SK-N-SH (cell line): Measurements from ENCODE around the gene MIPOL1. TPM values are rescaled to one million over a fixed set of nuclear protein-coding genes. Genes with fewer than 3 reads are reported as not detected.

Experiments used
- CTCF ChIA-PET: fragments of 300-600, 350-600 bp; formaldehyde crosslinking; extraction: SDS; loops from one replicate; lab custom pipeline; 2021; lab: Yijun Ruan, JAX
- POLR2A ChIA-PET: fragments of 350-600 bp; sonication (Branson Sonifier 250); formaldehyde crosslinking; extraction: SDS; loops from one replicate; lab custom pipeline; 2020; ENCODE audit warnings: antibody characterized with exemption, inconsistent platforms; lab: Yijun Ruan, JAX
- DNase-seq: peaks from one replicate; pipeline ENCODE4 v3.0.0; 2012
- H2AFZ ChIP-seq: fragments of 200-600 bp; sonication (generic); 2 replicates; pipeline ENCODE4 v1.8.1; 2016; ENCODE audit warnings: antibody characterized with exemption, mild to moderate bottlenecking, low read depth
- H3F3A ChIP-seq: fragments of 200-600 bp; sonication (generic); replicated peaks from 2 replicates; pipeline ENCODE3; 2016; ENCODE audit warnings: antibody characterized with exemption, mild to moderate bottlenecking; ENCODE audit not compliant: insufficient read depth
- H3K27ac ChIP-seq, 2 experiments: fragments of 200-500 bp in 1 of 2; fragments of 200-600 bp in 1 of 2; sonication (Bioruptor generic) in 1 of 2; sonication (generic), shearing (Covaris generic) in 1 of 2; 2 replicates each; pipeline versions ENCODE4 v1.5.1 to v1.6.1; 2014 to 2016; ENCODE audit warnings: low read depth in 2 of 2, inconsistent platforms in 1 of 2, low read length in 1 of 2, mild to moderate bottlenecking in 1 of 2, mixed read lengths in 1 of 2
- H3K27me3 ChIP-seq: fragments of 200-600 bp; sonication (generic), shearing (Covaris generic); 2 replicates; pipeline ENCODE4 v1.6.1; 2016; ENCODE audit warnings: mixed run types; ENCODE audit not compliant: insufficient read depth
- H3K36me3 ChIP-seq, 2 experiments: fragments of 200-500 bp in 1 of 2; fragments of 200-600 bp in 1 of 2; sonication (Bioruptor generic) in 1 of 2; sonication (generic) in 1 of 2; replicated peaks in 1 of 2; 2 replicates each; pipeline versions ENCODE3 to v1.5.1; 2014 to 2016; ENCODE audit warnings: low read length in 1 of 2, mild to moderate bottlenecking in 1 of 2; ENCODE audit not compliant: insufficient read depth in 2 of 2, control insufficient read depth in 1 of 2
- H3K4me1 ChIP-seq, 2 experiments: fragments of 200-500 bp in 1 of 2; fragments of 200-600 bp in 1 of 2; sonication (Bioruptor generic) in 1 of 2; sonication (generic), shearing (Covaris generic) in 1 of 2; 2 replicates each; pipeline versions ENCODE4 v1.5.1 to v1.6.1; 2014 to 2016; ENCODE audit warnings: low read depth in 1 of 2, low read length in 1 of 2, mixed run types in 1 of 2; ENCODE audit not compliant: insufficient read depth in 2 of 2, control insufficient read depth in 1 of 2
- H3K4me2 ChIP-seq: fragments of 200-600 bp; sonication (generic), shearing (Covaris generic); 2 replicates; pipeline ENCODE4 v1.6.1; 2017; ENCODE audit warnings: mixed run types
- H3K4me3 ChIP-seq, 2 experiments: fragments of 200-500 bp in 1 of 2; fragments of 200-600 bp in 1 of 2; sonication (Bioruptor generic) in 1 of 2; sonication (generic), shearing (Covaris generic) in 1 of 2; 2 replicates each; pipeline versions ENCODE4 v1.5.1 to v1.8.1; 2014 to 2016; ENCODE audit warnings: low read depth in 2 of 2, inconsistent platforms in 1 of 2, low read length in 1 of 2, mild to moderate bottlenecking in 1 of 2, mixed read lengths in 1 of 2, moderate library complexity in 1 of 2
- H3K79me2 ChIP-seq: fragments of 200-600 bp; sonication (generic); 2 replicates; pipeline ENCODE4 v1.8.1; 2017; ENCODE audit warnings: mild to moderate bottlenecking; ENCODE audit not compliant: insufficient read depth
- H3K9ac ChIP-seq: fragments of 200-600 bp; sonication (generic); 2 replicates; pipeline ENCODE4 v1.6.1; 2017; ENCODE audit warnings: mixed run types
- H3K9me2 ChIP-seq: fragments of 200-600 bp; sonication (generic); 2 replicates; pipeline ENCODE4 v1.6.1; 2017; ENCODE audit warnings: mixed run types
- H3K9me3 ChIP-seq: fragments of 200-600 bp; sonication (generic); 2 replicates; pipeline ENCODE4 v1.6.1; 2017; ENCODE audit warnings: mixed run types, mild to moderate bottlenecking, moderate library complexity
- H4K20me1 ChIP-seq: fragments of 200-600 bp; sonication (generic); 2 replicates; pipeline ENCODE4 v1.6.1; 2017; ENCODE audit warnings: mild to moderate bottlenecking, mixed run types; ENCODE audit not compliant: insufficient read depth
- ELF1 ChIP-seq: IDR thresholded peaks from 2 replicates; pipeline ENCODE4 v1.4.0; 2012
- EP300 ChIP-seq, 2 experiments: IDR thresholded peaks; 2 replicates each; pipeline versions ENCODE4 v1.4.0 to v1.6.1; 2012; ENCODE audit warnings: borderline replicate concordance in 1 of 2, low read depth in 1 of 2, low read length in 1 of 2
- GABPA ChIP-seq: IDR thresholded peaks from 2 replicates; pipeline ENCODE4 v1.4.0; 2012; ENCODE audit warnings: low read depth, mild to moderate bottlenecking
- GATA2 ChIP-seq: sonication (generic); formaldehyde crosslinking; IDR thresholded peaks from 2 replicates; pipeline ENCODE4 v1.5.0; 2020; ENCODE audit warnings: mild to moderate bottlenecking, missing genetic modification reagents
- MEF2A ChIP-seq: IDR thresholded peaks from 2 replicates; pipeline ENCODE4 v1.4.0; 2012; ENCODE audit warnings: low read depth, borderline replicate concordance
- MXI1 ChIP-seq: IDR thresholded peaks from 2 replicates; pipeline ENCODE4 v1.6.1; 2012; ENCODE audit warnings: mild to moderate bottlenecking, low read depth, low read length, improper control_type of control experiment
- NRF1 ChIP-seq: IDR thresholded peaks from 2 replicates; pipeline ENCODE4 v1.6.1; 2012; ENCODE audit warnings: low read depth, mild to moderate bottlenecking, low read length
- POLR2AphosphoS5 ChIP-seq: IDR thresholded peaks from 2 replicates; pipeline ENCODE4 v1.6.1; 2012; ENCODE audit warnings: low read depth, low read length
- RAD21 ChIP-seq: IDR thresholded peaks from 2 replicates; pipeline ENCODE4 v1.6.1; 2012; ENCODE audit warnings: mild to moderate bottlenecking, low read length
- SIN3A ChIP-seq: IDR thresholded peaks from 2 replicates; pipeline ENCODE4 v1.6.1; 2012; ENCODE audit warnings: low read depth, mild to moderate bottlenecking, low read length, moderate library complexity, borderline replicate concordance
- SMC3 ChIP-seq: IDR thresholded peaks from 2 replicates; pipeline ENCODE4 v1.6.1; 2012; ENCODE audit warnings: low read depth, low read length, improper control_type of control experiment
- TAF1 ChIP-seq: IDR thresholded peaks from 2 replicates; pipeline ENCODE4 v1.6.1; 2012; ENCODE audit warnings: low read depth, mild to moderate bottlenecking, low read length, moderate library complexity, borderline replicate concordance
- TCF12 ChIP-seq: IDR thresholded peaks from 2 replicates; pipeline ENCODE4 v1.4.0; 2012
- TEAD4 ChIP-seq: IDR thresholded peaks from 2 replicates; pipeline ENCODE4 v1.4.0; 2012; ENCODE audit warnings: mild to moderate bottlenecking, borderline replicate concordance; ENCODE audit not compliant: insufficient read depth
- YY1 ChIP-seq: IDR thresholded peaks from 2 replicates; pipeline ENCODE4 v1.4.0; 2012; ENCODE audit warnings: low read depth, mild to moderate bottlenecking
- WGBS: methylation state at CpG from one replicate; pipeline ENCODE4 v1.1.6; 2017; ENCODE audit warnings: low lambda C conversion rate; 5-methylcytosine and 5-hydroxymethylcytosine counted together
- polyA plus RNA-seq, 3 experiments: library from polyadenylated mRNA; depleted of rRNA; stranded (reverse); fragments of >200 nt; gene quantifications; 2 replicates each; pipeline ENCODE4 v1.2.3, GENCODE V29; 2012
- TF ChIP-seq, protein P1 (sequence below): IDR thresholded peaks from 2 replicates; pipeline ENCODE4 v1.4.0; 2012; ENCODE audit warnings: low read depth, borderline replicate concordance
- TF ChIP-seq, protein P2 (sequence below): IDR thresholded peaks from 2 replicates; pipeline ENCODE4 v1.6.1; 2012; ENCODE audit warnings: mild to moderate bottlenecking, low read depth, low read length, moderate library complexity
- TF ChIP-seq, protein P3 (sequence below): fragments of 200-600 bp; sonication (generic); IDR thresholded peaks from 2 replicates; pipeline ENCODE4 v1.6.1; 2017; ENCODE audit warnings: antibody characterized with exemption, mild to moderate bottlenecking, moderate library complexity
- TF ChIP-seq, protein P4 (sequence below): fragments of 150-350 bp; IDR thresholded peaks from 2 replicates; pipeline ENCODE4 v1.6.1; 2017; ENCODE audit warnings: antibody characterized with exemption, low read length, low read depth, borderline replicate concordance
- TF ChIP-seq, protein P5 (sequence below): fragments of 150-350 bp; IDR thresholded peaks from 2 replicates; pipeline ENCODE4 v1.6.1; 2016; ENCODE audit warnings: mild to moderate bottlenecking, low read depth, low read length

Gene MIPOL1
- polyA plus RNA-seq, 1 of the 3 experiments (the other 2 are of a cell fraction), result 0.23 TPM

DNA sequence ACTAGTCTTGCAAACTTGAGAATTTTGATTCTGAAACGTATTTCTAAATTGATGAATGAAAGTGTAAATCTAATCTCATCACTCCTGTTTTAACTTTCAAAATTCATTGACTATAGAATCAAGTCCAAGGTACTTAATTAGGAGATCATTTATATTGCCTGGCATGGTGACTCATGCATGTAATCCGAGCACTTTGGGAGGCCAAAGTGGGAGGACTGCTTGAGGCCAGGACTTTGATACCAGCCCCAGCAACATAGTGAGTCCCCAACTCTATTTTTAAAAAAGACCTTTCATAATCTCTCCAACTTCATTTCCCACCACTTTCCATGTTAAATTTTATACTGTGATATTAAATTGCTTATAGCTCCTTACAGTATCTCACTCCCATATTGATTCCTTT, 3.0 kb upstream of the MIPOL1 start:
- no peaks in the 10 kb centered on the region for H3K27me3 ChIP-seq
- TF ChIP-seq NRF1 (no peak), GABPA (no peak), MXI1 (no peak)
- TF ChIP-seq, protein P1, sequence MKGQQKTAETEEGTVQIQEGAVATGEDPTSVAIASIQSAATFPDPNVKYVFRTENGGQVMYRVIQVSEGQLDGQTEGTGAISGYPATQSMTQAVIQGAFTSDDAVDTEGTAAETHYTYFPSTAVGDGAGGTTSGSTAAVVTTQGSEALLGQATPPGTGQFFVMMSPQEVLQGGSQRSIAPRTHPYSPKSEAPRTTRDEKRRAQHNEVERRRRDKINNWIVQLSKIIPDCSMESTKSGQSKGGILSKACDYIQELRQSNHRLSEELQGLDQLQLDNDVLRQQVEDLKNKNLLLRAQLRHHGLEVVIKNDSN, result no peak
- no peaks in the 10 kb centered on the region for H4K20me1 ChIP-seq
- H3K36me3 ChIP-seq, result no peaks in the 10 kb centered on the region
- no peaks in the 10 kb centered on the region for H3K4me1 ChIP-seq
- H3K27ac ChIP-seq, result no peak overlapping the region
- ChIA-PET CTCF (no interaction called here), POLR2A (no interaction called here)
- no peaks in the 10 kb centered on the region for H3K9me3 ChIP-seq
- H3K9ac ChIP-seq, result no peak overlapping the region
- H3K9me2 ChIP-seq, result no peaks in the 10 kb centered on the region
- no peak overlapping the region for H3K4me3 ChIP-seq
- no peaks in the 10 kb centered on the region for H3K79me2 ChIP-seq
- WGBS, result 18% methylated on average over 2 of the region's 2 CpGs
- DNase-seq, result no peak
- H2AFZ ChIP-seq, result no peak overlapping the region
- no peak overlapping the region for H3K4me2 ChIP-seq
- no peaks in the 10 kb centered on the region for H3F3A ChIP-seq

DNA sequence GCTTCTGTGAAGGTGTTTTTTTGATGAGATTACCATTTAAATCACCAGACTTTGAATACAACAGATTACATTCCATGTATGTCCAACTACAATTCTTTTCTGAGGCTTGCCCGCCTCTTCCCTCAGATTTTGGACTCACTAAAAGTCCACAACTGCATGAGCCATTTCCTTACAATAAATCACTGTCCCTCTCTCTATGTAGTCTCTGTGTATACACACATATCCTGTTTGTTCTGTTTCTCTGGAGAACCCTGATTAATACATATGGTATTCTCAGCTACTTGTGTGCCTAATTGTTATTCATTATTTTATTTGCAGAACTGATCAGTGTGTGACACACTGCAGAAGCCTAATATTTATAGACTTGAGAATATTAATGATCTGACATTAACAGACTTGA, 2.4 kb upstream of the MIPOL1 start:
- Histone ChIP-seq H3K4me2 (no peak overlapping the region), H3K36me3 (no peaks in the 10 kb centered on the region), H3K9me3 (no peaks in the 10 kb centered on the region), H3K79me2 (no peaks in the 10 kb centered on the region), H3K27me3 (no peaks in the 10 kb centered on the region), H2AFZ (no peak overlapping the region), H3K9ac (no peak overlapping the region), H3K9me2 (no peaks in the 10 kb centered on the region), H3K4me3 (no peak overlapping the region), H4K20me1 (no peaks in the 10 kb centered on the region), H3F3A (no peaks in the 10 kb centered on the region), H3K27ac (no peak overlapping the region), H3K4me1 (no peaks in the 10 kb centered on the region)
- POLR2A ChIA-PET, result no interaction called here
- no peak for DNase-seq
- CTCF ChIA-PET, result no interaction called here
- WGBS, result 19% methylated on average over 1 of the region's 1 CpG
- TF ChIP-seq, protein P1, result no peak
- TF ChIP-seq TCF12, result no peak
- TF ChIP-seq RAD21, result no peak
- TF ChIP-seq, protein P2, sequence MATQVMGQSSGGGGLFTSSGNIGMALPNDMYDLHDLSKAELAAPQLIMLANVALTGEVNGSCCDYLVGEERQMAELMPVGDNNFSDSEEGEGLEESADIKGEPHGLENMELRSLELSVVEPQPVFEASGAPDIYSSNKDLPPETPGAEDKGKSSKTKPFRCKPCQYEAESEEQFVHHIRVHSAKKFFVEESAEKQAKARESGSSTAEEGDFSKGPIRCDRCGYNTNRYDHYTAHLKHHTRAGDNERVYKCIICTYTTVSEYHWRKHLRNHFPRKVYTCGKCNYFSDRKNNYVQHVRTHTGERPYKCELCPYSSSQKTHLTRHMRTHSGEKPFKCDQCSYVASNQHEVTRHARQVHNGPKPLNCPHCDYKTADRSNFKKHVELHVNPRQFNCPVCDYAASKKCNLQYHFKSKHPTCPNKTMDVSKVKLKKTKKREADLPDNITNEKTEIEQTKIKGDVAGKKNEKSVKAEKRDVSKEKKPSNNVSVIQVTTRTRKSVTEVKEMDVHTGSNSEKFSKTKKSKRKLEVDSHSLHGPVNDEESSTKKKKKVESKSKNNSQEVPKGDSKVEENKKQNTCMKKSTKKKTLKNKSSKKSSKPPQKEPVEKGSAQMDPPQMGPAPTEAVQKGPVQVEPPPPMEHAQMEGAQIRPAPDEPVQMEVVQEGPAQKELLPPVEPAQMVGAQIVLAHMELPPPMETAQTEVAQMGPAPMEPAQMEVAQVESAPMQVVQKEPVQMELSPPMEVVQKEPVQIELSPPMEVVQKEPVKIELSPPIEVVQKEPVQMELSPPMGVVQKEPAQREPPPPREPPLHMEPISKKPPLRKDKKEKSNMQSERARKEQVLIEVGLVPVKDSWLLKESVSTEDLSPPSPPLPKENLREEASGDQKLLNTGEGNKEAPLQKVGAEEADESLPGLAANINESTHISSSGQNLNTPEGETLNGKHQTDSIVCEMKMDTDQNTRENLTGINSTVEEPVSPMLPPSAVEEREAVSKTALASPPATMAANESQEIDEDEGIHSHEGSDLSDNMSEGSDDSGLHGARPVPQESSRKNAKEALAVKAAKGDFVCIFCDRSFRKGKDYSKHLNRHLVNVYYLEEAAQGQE, result no peak
- TF ChIP-seq MEF2A, result no peak
- TF ChIP-seq, protein P3, sequence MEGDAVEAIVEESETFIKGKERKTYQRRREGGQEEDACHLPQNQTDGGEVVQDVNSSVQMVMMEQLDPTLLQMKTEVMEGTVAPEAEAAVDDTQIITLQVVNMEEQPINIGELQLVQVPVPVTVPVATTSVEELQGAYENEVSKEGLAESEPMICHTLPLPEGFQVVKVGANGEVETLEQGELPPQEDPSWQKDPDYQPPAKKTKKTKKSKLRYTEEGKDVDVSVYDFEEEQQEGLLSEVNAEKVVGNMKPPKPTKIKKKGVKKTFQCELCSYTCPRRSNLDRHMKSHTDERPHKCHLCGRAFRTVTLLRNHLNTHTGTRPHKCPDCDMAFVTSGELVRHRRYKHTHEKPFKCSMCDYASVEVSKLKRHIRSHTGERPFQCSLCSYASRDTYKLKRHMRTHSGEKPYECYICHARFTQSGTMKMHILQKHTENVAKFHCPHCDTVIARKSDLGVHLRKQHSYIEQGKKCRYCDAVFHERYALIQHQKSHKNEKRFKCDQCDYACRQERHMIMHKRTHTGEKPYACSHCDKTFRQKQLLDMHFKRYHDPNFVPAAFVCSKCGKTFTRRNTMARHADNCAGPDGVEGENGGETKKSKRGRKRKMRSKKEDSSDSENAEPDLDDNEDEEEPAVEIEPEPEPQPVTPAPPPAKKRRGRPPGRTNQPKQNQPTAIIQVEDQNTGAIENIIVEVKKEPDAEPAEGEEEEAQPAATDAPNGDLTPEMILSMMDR, result no peak
- no peak for TF ChIP-seq EP300 (IDR thresholded peaks at IDR 0.05; ENCODE audit: borderline replicate concordance in 1 of 2, low read depth in 1 of 2, low read length in 1 of 2)
- no peak for TF ChIP-seq TEAD4
- TF ChIP-seq SIN3A, result no peak
- TF ChIP-seq ELF1, result no peak
- TF ChIP-seq GABPA, result no peak
- TF ChIP-seq SMC3, result no peak
- no peak for TF ChIP-seq TAF1
- TF ChIP-seq, protein P4, sequence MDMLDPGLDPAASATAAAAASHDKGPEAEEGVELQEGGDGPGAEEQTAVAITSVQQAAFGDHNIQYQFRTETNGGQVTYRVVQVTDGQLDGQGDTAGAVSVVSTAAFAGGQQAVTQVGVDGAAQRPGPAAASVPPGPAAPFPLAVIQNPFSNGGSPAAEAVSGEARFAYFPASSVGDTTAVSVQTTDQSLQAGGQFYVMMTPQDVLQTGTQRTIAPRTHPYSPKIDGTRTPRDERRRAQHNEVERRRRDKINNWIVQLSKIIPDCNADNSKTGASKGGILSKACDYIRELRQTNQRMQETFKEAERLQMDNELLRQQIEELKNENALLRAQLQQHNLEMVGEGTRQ, result no peak
- TF ChIP-seq, protein P5, sequence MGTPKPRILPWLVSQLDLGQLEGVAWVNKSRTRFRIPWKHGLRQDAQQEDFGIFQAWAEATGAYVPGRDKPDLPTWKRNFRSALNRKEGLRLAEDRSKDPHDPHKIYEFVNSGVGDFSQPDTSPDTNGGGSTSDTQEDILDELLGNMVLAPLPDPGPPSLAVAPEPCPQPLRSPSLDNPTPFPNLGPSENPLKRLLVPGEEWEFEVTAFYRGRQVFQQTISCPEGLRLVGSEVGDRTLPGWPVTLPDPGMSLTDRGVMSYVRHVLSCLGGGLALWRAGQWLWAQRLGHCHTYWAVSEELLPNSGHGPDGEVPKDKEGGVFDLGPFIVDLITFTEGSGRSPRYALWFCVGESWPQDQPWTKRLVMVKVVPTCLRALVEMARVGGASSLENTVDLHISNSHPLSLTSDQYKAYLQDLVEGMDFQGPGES, result no peak
- no peak for TF ChIP-seq YY1
- no peak for TF ChIP-seq GATA2 (CRISPR knock-in tag)
- no peak for TF ChIP-seq POLR2AphosphoS5
